Activated T-cell treated with anti-CD3 and anti-CD28 coated beads, Interleukin-2, amount 50 U/mL, for 72 hours (primary cell): ENCODE results near the gene SDHD. TPM values are rescaled to one million over a fixed set of nuclear protein-coding genes. Genes with fewer than 3 reads are reported as not detected.

Experiments
- ATAC-seq, 2 donors: fragments of 150-1000 bp; cut with Tn5 transposase; replicated peaks in 1 of 2; 2 replicates each; pipeline ENCODE4 v1.10.0; 2021; ENCODE audit warnings: moderate library complexity in 2 of 2, mild to moderate bottlenecking in 1 of 2
- DNase-seq, 2 donors: peaks; one replicate each; pipeline ENCODE4 v3.0.0; 2021 to 2022; ENCODE audit warnings: mixed read lengths in 1 of 2
- H3K27ac Mint-ChIP-seq: one replicate; pipeline ENCODE4 v1.8.0; 2022; ENCODE audit warnings: mild to moderate bottlenecking, moderate library complexity, mixed read lengths
- H3K27me3 Mint-ChIP-seq: one replicate; pipeline ENCODE4 v1.8.0; 2022; ENCODE audit warnings: low read depth, mixed read lengths
- H3K36me3 Mint-ChIP-seq, 2 donors: one replicate each; pipeline ENCODE4 v1.8.0; 2022; ENCODE audit warnings: mixed read lengths in 2 of 2, mild to moderate bottlenecking in 1 of 2; ENCODE audit not compliant: insufficient read depth in 2 of 2
- H3K4me1 Mint-ChIP-seq: one replicate; pipeline ENCODE4 v1.8.0; 2022; ENCODE audit warnings: low read depth, mixed read lengths
- H3K4me3 Mint-ChIP-seq, 2 donors: one replicate each; pipeline ENCODE4 v1.8.0; 2022; ENCODE audit warnings: mild to moderate bottlenecking in 2 of 2, mixed read lengths in 2 of 2, moderate library complexity in 2 of 2
- H3K9me3 Mint-ChIP-seq, 2 donors: one replicate each; pipeline ENCODE4 v1.8.0; 2022; ENCODE audit warnings: mixed read lengths in 2 of 2
- total RNA-seq, 2 donors: library from RNA; stranded (reverse); gene quantifications; one replicate each; pipeline ENCODE4 v1.2.3, GENCODE V29; 2022

Gene SDHD
- total RNA-seq, 2 donors from 2014 or later: 96.9 to 135 TPM

DNA sequence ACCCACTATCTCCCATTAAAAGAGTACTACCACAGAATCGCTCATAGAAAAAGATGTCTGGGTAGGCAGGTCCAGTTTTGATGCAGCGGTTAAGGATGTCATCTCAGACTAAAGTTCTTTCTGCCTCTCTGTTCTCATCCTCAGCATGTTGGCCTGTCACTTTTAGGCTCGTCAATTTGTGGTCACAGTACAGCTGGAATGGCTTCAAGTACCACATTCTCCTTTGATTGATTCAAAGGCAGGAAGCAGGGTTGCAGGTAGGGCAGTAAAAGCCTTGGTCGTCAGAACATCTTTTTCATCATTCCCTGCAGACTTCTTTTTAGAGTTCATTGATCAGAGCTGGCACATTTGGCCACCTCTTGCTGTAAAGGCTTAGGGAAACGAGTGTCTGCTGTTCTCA, 28.7 kb downstream of the SDHD start:
- no peak for DNase-seq
- Mint-ChIP-seq H3K27ac (no peak overlapping the region), H3K36me3 (no peaks in the 10 kb centered on the region), H3K4me3 (no peak overlapping the region), H3K9me3 (no peaks in the 10 kb centered on the region), H3K4me1 (peaks cover 5% of the 10 kb centered on the region), H3K27me3 (no peaks in the 10 kb centered on the region)
- no peak for ATAC-seq

- ATAC-seq: no peak
- DNase-seq: no peak
- Mint-ChIP-seq H3K27me3 (no peaks in the 10 kb centered on the region), H3K4me1 (peaks cover 14% of the 10 kb centered on the region), H3K4me3 (no peak overlapping the region), H3K9me3 (no peaks in the 10 kb centered on the region), H3K36me3 (no peaks in the 10 kb centered on the region), H3K27ac (no peak overlapping the region)
Observed at GRCh38 chr11:112118176-112118575, 31.5 kb downstream of the SDHD start.

GRCh38 chr11:112121981-112122615, 35.4 kb downstream of the SDHD start:
- DNase-seq (no peak), ATAC-seq (no peak)
- peaks cover 14% of the 10 kb centered on the region for H3K4me1 Mint-ChIP-seq
- no peaks in the 10 kb centered on the region for H3K27me3 Mint-ChIP-seq
- H3K27ac Mint-ChIP-seq: no peak overlapping the region
- no peak overlapping the region for H3K4me3 Mint-ChIP-seq
- no peaks in the 10 kb centered on the region for H3K9me3 Mint-ChIP-seq
- no peaks in the 10 kb centered on the region for H3K36me3 Mint-ChIP-seq

DNA sequence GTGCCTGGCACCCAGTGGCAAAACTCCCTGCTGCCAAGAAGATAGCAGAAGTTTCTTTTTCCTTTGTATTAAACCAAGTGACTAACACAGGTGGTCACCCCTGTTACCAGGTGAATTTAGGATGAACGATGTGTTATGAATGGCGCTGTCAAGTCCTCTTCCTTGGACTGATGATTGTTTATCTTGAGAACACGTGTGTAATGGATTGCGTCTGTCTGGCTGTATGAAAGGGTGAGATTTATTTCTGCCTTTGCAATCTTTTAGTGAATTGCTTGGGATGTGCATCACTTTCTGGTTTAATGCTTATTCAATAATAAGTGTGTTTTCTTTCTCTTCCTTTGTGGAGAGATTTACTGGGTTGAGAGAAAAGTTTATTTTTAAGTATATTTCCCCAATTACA, 36.5 kb downstream of the SDHD start:
- peaks cover 14% of the 10 kb centered on the region for H3K4me1 Mint-ChIP-seq

GRCh38 chr11:112127056-112127455, 40.4 kb downstream of the SDHD start:
- Mint-ChIP-seq H3K4me3 (no peak overlapping the region), H3K36me3 (no peaks in the 10 kb centered on the region), H3K4me1 (no peaks in the 10 kb centered on the region), H3K27ac (no peak overlapping the region), H3K9me3 (no peaks in the 10 kb centered on the region), H3K27me3 (no peaks in the 10 kb centered on the region)
- no peak for DNase-seq
- ATAC-seq: no peak

More for the DNA sequence above, 36.5 kb downstream of the SDHD start:
- no peak overlapping the region for H3K27ac Mint-ChIP-seq
- ATAC-seq (no peak), DNase-seq (no peak)
- no peaks in the 10 kb centered on the region for H3K27me3 Mint-ChIP-seq
- no peaks in the 10 kb centered on the region for H3K9me3 Mint-ChIP-seq
- no peak overlapping the region for H3K4me3 Mint-ChIP-seq
- H3K36me3 Mint-ChIP-seq: no peaks in the 10 kb centered on the region

DNA sequence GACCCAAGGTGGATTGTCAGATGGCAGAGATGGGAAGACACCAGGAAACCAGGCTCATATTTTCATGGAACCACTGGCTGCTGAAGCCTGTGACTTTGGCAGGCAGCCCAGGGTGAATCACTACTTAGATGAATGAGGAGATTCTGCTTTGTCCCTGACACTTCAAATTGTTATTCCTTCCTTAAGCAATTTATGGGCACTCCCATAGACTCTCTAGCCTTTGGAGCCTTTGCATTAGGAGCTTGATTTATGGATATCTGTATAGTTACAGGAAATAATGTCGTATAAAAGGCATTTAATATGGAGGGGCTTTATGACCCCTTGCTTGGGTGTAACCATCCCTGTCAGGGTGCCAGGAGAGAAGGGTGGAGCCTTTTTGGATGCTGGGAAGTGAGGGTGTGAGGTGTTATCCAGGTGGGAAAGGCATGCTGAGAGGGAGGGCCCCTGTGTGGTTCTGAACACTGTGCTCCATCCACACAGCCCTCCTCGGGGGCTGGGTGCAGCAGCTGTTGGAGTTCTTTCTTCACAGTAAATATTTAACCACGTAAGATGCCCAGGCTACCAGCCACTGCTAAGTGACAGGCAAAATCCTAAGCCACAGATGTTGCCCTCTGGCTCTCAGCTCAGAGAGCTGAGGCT, 41.9 kb downstream of the SDHD start:
- Mint-ChIP-seq H3K4me3 (no peak overlapping the region), H3K27me3 (no peaks in the 10 kb centered on the region), H3K4me1 (no peaks in the 10 kb centered on the region), H3K27ac (no peak overlapping the region), H3K9me3 (no peaks in the 10 kb centered on the region), H3K36me3 (no peaks in the 10 kb centered on the region)
- DNase-seq (no peak), ATAC-seq (no peak)

DNA sequence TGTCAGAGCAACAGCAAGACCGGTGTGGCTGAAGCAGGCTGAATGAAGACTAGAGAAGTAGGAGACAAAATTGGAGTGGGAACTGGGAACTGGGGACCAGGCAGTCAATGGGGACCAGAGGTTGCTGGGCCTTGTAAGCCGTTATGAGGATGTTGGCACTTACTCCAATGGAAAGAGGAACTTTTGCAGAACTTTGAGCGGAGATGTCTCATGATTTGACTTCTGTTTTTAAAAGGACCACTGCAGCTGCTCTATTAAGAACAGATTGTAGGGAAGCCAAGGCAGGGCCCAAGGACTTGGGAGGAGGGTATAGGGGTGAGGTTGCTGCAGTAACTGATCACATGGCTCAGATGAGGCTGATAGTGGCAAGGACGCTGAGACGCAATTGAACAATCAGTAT, 43.0 kb downstream of the SDHD start:
- H3K9me3 Mint-ChIP-seq: no peaks in the 10 kb centered on the region
- H3K27ac Mint-ChIP-seq: no peak overlapping the region
- no peak overlapping the region for H3K4me3 Mint-ChIP-seq
- no peaks in the 10 kb centered on the region for H3K4me1 Mint-ChIP-seq
- no peak for ATAC-seq
- no peak for DNase-seq
- H3K27me3 Mint-ChIP-seq: no peaks in the 10 kb centered on the region
- no peaks in the 10 kb centered on the region for H3K36me3 Mint-ChIP-seq

DNA sequence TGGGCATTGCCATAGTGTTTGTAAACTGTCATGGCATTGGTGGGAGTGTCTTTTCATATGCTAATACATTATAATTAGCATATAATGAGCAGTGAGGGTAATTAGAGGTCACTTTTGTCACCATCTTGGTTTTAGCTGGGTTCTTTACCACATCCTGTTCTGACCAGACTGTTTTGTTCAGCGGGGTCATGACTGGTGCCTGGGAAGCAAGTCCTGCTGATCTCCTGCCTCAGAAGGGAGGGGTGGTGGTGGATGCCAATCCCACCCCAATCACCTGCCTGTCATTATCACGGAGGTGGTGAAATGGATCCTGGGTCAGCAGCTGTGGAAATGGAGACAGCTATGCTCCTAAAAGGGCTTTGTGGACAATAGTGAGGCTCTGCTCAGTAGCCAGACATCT, 46.1 kb downstream of the SDHD start:
- Mint-ChIP-seq H3K27ac (no peak overlapping the region), H3K9me3 (no peaks in the 10 kb centered on the region), H3K36me3 (no peaks in the 10 kb centered on the region), H3K4me3 (no peak overlapping the region), H3K4me1 (no peaks in the 10 kb centered on the region), H3K27me3 (no peaks in the 10 kb centered on the region)
- no peak for DNase-seq
- no peak for ATAC-seq

DNA sequence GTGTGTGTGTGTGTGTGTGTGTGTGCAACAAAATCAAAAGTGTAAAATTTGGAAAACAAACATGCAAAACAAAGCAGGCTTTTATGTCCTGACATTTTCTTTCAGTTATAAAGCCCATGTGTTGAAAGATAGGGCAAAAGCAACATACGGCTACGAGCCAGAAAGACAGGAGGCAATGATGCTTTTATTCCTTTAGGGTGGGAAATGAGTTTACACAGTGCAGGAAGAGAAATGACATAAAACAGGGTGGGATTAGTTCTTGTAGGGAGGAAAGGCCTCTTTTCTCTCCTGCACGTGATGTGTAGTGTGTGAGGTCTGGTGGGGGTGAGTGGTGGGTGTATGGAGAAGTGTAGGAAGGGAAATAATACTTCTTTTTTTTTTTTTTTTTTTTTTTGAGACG, 47.8 kb downstream of the SDHD start:
- Mint-ChIP-seq H3K36me3 (no peaks in the 10 kb centered on the region), H3K4me1 (no peaks in the 10 kb centered on the region), H3K4me3 (no peak overlapping the region), H3K9me3 (no peaks in the 10 kb centered on the region), H3K27me3 (no peaks in the 10 kb centered on the region), H3K27ac (no peak overlapping the region)
- DNase-seq: no peak
- ATAC-seq: no peak

GRCh38 chr11:112143597-112143996, 56.9 kb downstream of the SDHD start:
- Mint-ChIP-seq H3K36me3 (peaks cover 3% of the 10 kb centered on the region in 2 donors), H3K27ac (no peak overlapping the region), H3K4me1 (no peaks in the 10 kb centered on the region), H3K4me3 (no peak overlapping the region), H3K27me3 (no peaks in the 10 kb centered on the region), H3K9me3 (peaks cover 0 to 4% of the 10 kb centered on the region in 2 donors)
- DNase-seq (no peak), ATAC-seq (no peak)

Other genes with a start within 250 kb of the SDHD start
- 10 to 100 TPM; 46.1 to 52.5 TPM for gene ALG9, start 215.3 kb upstream of the SDHD start, total RNA-seq
- gene FDXACB1, start 207.7 kb upstream of the SDHD start, total RNA-seq: 1 to 10 TPM; 2.8 to 4.9 TPM
- gene CFAP68, start 207.3 kb upstream of the SDHD start, total RNA-seq: 10 to 100 TPM; 24.9 to 32.6 TPM
- not detected for gene CRYAB, start 175.1 kb upstream of the SDHD start, total RNA-seq
- gene HSPB2, start 174.1 kb upstream of the SDHD start, total RNA-seq: under 1 TPM in 1 of 2 donors, not detected in 1; 0.19 TPM
- gene C11orf52, start 168.0 kb upstream of the SDHD start, total RNA-seq: not detected
- 10 to 100 TPM; 14.8 to 24.7 TPM for gene DIXDC1, start 149.5 kb upstream of the SDHD start, total RNA-seq
- gene DLAT, start 61.5 kb upstream of the SDHD start, total RNA-seq: 10 to 100 TPM; 27.2 to 31.6 TPM
- under 1 TPM; 0.36 to 0.39 TPM for gene PIH1D2, start 12.9 kb upstream of the SDHD start, total RNA-seq
- gene NKAPD1, start 12.6 kb upstream of the SDHD start, total RNA-seq: 10 to 100 TPM; 23.7 to 28.7 TPM
- gene TIMM8B, start 117 bp upstream of the SDHD start, total RNA-seq: 10 to 100 TPM; 24.2 to 34.1 TPM
- under 1 TPM in 1 of 2 donors, not detected in 1; 0.35 TPM for gene IL18, start 77.2 kb downstream of the SDHD start, total RNA-seq
- under 1 TPM in 1 of 2 donors, not detected in 1; 0.32 TPM for gene TEX12, start 80.5 kb downstream of the SDHD start, total RNA-seq
- gene BCO2, start 88.6 kb downstream of the SDHD start, total RNA-seq: 1 to 10 TPM; 1.1 to 1.3 TPM
- 10 to 100 TPM; 28.7 to 28.9 TPM for gene PTS, start 139.6 kb downstream of the SDHD start, total RNA-seq
- gene PLET1, start 174.0 kb downstream of the SDHD start, total RNA-seq: not detected